ENCODE results near the gene UXS1. TPM values are rescaled to one million over a fixed set of nuclear protein-coding genes. Genes with fewer than 3 reads are reported as not detected.

UXS1 gene
- total RNA-seq, 3 donors from 2014 or later = 17.9 to 38.1 (median 30.5) TPM

- DNase-seq (ENCODE audit: low spot score in 2 of 2) = no peak
These were observed 13.0 kb downstream of the UXS1 start for GRCh38 chr2:106181064-106181463.

GRCh38 chr2:106180602-106181001 lies 13.5 kb downstream of the UXS1 start:
- TF ChIP-seq POLR2A (IDR thresholded peaks at IDR 0.05) = no peak
- no peak for TF ChIP-seq POLR2AphosphoS5 (IDR thresholded peaks at IDR 0.05)
- no peak for TF ChIP-seq CTCF (IDR thresholded peaks at IDR 0.05)
- H3K4me3 ChIP-seq = no peak overlapping the region
- intact Hi-C loops (cut with DNase I; ENCODE audit: low total_unique reads) = no loop called here
- H3K27ac ChIP-seq = no peak overlapping the region
- DNase-seq (ENCODE audit: low spot score in 2 of 2) = no peak
- no peaks in the 10 kb centered on the region for H3K36me3 ChIP-seq
- H3K4me1 ChIP-seq = no peaks in the 10 kb centered on the region
- H3K27me3 ChIP-seq = no peaks in the 10 kb centered on the region
- H3K9me3 ChIP-seq = no peaks in the 10 kb centered on the region

More at GRCh38 chr2:106181064-106181463, 13.0 kb downstream of the UXS1 start:
- Histone ChIP-seq H3K4me3 (no peak overlapping the region), H3K27me3 (no peaks in the 10 kb centered on the region), H3K9me3 (no peaks in the 10 kb centered on the region), H3K4me1 (no peaks in the 10 kb centered on the region), H3K27ac (no peak overlapping the region), H3K36me3 (no peaks in the 10 kb centered on the region)
- intact Hi-C loops (cut with DNase I; ENCODE audit: low total_unique reads) = no loop called here
- TF ChIP-seq POLR2AphosphoS5 (IDR thresholded peaks at IDR 0.05) (no peak), CTCF (IDR thresholded peaks at IDR 0.05) (no peak), POLR2A (IDR thresholded peaks at IDR 0.05) (no peak)

GRCh38 chr2:106178716-106179115 lies 15.4 kb downstream of the UXS1 start:
- intact Hi-C loops (cut with DNase I; ENCODE audit: low total_unique reads) = no loop called here
- H3K36me3 ChIP-seq = no peaks in the 10 kb centered on the region
- no peaks in the 10 kb centered on the region for H3K9me3 ChIP-seq
- no peaks in the 10 kb centered on the region for H3K4me1 ChIP-seq
- no peaks in the 10 kb centered on the region for H3K27me3 ChIP-seq
- TF ChIP-seq POLR2AphosphoS5 (IDR thresholded peaks at IDR 0.05) (no peak), CTCF (IDR thresholded peaks at IDR 0.05) (no peak), POLR2A (IDR thresholded peaks at IDR 0.05) (no peak)
- H3K27ac ChIP-seq = no peak overlapping the region
- no peak for DNase-seq (ENCODE audit: low spot score in 2 of 2)
- H3K4me3 ChIP-seq = no peak overlapping the region

- Histone ChIP-seq H3K9me3 (no peaks in the 10 kb centered on the region), H3K27ac (no peak overlapping the region), H3K27me3 (no peaks in the 10 kb centered on the region), H3K36me3 (no peaks in the 10 kb centered on the region), H3K4me3 (no peak overlapping the region), H3K4me1 (no peaks in the 10 kb centered on the region)
- DNase-seq (ENCODE audit: low spot score in 2 of 2) = no peak
- intact Hi-C loops (cut with DNase I; ENCODE audit: low total_unique reads) = no loop called here
- TF ChIP-seq POLR2AphosphoS5 (IDR thresholded peaks at IDR 0.05) (no peak), POLR2A (IDR thresholded peaks at IDR 0.05) (no peak), CTCF (IDR thresholded peaks at IDR 0.05) (no peak)
These were observed 16.5 kb downstream of the UXS1 start for GRCh38 chr2:106177581-106177980.

- DNase-seq (ENCODE audit: low spot score in 2 of 2) = no peak
- Histone ChIP-seq H3K4me3 (no peak overlapping the region), H3K27ac (no peak overlapping the region), H3K9me3 (no peaks in the 10 kb centered on the region), H3K4me1 (no peaks in the 10 kb centered on the region), H3K36me3 (no peaks in the 10 kb centered on the region), H3K27me3 (no peaks in the 10 kb centered on the region)
- TF ChIP-seq POLR2A (IDR thresholded peaks at IDR 0.05) = no peak
- TF ChIP-seq POLR2AphosphoS5 (IDR thresholded peaks at IDR 0.05) = no peak
- TF ChIP-seq CTCF (IDR thresholded peaks at IDR 0.05) = no peak
- intact Hi-C loops (cut with DNase I; ENCODE audit: low total_unique reads) = no loop called here
These were observed 17.5 kb downstream of the UXS1 start for GRCh38 chr2:106176446-106177099.
